HG02840 (cell line): ENCODE results near the gene TYSND1.
"Not testable (repeated sequence)": the region's sequence is repeated elsewhere in the genome, so short reads cannot be mapped to it uniquely, and the experiment has no call there.

Source experiments
- ATAC-seq: cut with Tn5 transposase; IDR thresholded peaks from one replicate; pipeline ENCODE4 v1.9.1; 2021; ENCODE audit warnings: mild to moderate bottlenecking, moderate library complexity, moderate number of reproducible peaks; ENCODE audit not compliant: unreplicated experiment, low FRiP score

Gene TYSND1

GRCh38 chr10:70146489-70147258 lies at the start of gene TYSND1:
TSS of gene TYSND1 (minus strand) at chr10:70146700. CDS start at chr10:70146586, 114 bp downstream.
- peak; percentile 92 for ATAC-seq

GRCh38 chr10:70193391-70193844 lies 46.9 kb upstream of the TYSND1 start:
- ATAC-seq = no peak

GRCh38 chr10:70192326-70192968 lies 45.9 kb upstream of the TYSND1 start:
- ATAC-seq = no peak

GRCh38 chr10:70191972-70192305 lies 45.4 kb upstream of the TYSND1 start:
- ATAC-seq = no peak

- ATAC-seq = no peak
These were observed 44.9 kb upstream of the TYSND1 start for GRCh38 chr10:70191161-70191971.

- no peak for ATAC-seq
These were observed 44.1 kb upstream of the TYSND1 start for GRCh38 chr10:70190581-70190980.

DNA sequence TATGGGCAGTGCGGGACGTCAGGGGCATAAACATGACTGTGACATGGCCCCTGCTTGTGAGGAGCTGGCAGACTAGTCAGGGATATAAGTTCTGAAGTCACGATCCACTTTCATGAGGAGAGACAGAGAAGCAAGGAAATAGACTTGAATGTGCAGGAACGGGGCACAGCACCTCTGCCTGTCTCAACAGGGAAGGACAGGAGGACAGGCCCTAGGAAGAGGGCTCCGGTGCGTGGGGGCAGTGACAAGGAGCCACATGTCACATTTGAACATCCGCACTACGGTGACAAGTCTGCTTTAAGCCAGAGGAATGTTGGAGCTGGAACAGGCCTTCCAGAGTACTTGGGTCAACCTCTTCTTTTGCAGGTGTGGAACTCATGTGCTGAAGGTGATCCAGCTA lies 43.6 kb upstream of the TYSND1 start:
- no peak for ATAC-seq

GRCh38 chr10:70188768-70189167 lies 42.3 kb upstream of the TYSND1 start:
- ATAC-seq = no peak

DNA sequence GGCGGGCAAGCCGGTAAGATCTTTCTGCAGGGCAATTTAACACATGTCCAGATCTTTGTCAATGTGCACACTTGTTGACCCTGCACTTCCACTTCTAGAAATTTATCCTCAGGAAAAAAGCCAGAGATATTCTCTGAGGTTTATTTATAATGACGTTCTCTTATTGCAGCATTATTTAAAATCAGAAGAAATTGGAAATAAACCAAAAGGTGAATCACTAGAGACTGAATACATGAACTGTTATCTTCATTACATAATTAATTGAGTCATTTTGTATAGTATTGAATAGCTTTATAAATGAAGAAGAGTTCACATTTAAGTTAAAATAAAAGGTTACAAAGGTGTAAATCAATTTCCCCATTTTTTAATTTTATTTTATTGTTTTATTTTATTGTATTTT lies 40.1 kb upstream of the TYSND1 start:
- no peak for ATAC-seq

DNA sequence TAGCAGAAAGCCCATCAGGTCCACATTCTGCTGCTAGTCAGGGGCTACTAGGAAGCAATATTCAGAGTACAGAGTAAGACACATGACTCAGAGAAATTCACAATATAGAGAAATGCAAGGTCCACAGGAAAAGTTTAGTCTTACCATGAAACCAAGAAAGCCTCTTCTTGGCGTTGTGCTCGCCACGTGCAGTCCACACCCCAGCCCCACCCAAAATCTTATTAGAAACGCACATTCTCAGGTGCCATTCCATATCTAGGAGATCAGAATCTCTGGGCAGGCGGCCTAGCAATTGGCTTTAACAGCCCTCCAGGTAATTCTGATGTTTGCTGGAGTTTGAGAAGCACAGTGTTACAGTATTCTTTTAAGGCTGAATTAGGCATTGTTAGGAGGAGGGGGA lies 39.6 kb upstream of the TYSND1 start:
- ATAC-seq = no peak

GRCh38 chr10:70183304-70183703 lies 36.8 kb upstream of the TYSND1 start:
- no peak for ATAC-seq

DNA sequence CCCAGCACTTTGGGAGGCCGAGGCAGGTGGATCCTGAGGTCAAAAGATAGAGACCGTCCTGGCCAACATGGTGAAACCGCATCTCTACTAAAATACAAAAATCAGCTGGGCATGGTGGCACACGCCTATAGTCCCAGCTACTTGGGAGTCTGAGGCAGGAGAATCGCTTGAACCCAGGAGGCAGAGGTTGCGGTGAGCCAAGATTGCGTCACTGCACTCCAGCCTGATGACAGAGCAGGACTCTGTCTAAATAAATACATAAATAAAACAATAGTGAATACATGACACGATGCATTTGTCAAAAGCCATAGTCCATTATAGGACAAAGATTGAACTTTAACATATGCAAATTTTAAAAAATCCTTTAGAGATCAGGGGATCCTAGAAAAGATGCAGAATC lies 32.7 kb upstream of the TYSND1 start:
- ATAC-seq = not testable (repeated sequence)

DNA sequence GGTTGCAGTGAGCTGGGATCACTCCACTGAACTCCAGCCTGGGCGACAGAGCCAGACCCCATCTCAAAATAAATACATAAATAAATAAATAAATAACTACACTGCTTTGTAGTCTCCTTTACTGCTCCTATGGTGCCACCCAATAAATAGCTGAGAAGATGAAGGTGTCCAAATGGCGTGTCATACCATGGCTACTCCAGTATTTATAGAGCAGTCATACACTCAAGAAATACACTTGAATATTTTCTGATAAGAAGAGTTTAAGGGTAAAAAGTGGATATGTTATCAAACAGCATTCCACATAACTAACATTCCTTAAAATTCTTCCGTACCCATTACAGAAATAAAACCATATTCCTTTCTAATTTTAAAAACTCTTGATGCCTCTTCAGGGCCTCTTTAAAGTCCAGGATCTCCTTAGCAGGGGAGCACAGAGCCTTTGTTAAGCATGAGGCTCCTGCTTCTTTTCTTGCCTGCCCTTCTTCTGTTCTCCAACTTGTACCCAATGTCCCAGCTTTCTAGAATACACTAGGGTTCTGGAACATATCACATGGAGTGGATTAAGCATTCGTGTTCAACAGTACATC lies 31.7 kb upstream of the TYSND1 start:
- ATAC-seq = no peak

GRCh38 chr10:70176441-70176840 lies 29.9 kb upstream of the TYSND1 start:
- ATAC-seq = no peak

DNA sequence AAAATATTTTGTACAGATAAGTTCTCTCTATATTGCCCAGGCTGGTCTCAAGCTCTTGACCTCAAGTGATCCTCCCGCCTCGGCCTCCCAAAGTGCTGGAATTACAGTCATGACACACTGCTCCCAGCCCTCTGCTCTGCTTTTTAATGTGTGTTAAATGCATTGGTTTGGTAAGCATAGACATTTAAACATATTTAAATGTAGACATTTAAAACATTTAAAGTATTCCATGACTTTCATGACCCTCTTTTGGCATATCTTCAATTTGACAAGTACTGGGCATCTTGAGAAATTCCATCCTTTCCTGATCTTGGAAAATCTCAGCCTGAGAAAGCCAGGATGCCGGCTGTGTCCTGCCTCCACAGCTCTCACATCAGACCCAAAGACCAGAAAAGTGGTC lies 29.0 kb upstream of the TYSND1 start:
- ATAC-seq = no peak

DNA sequence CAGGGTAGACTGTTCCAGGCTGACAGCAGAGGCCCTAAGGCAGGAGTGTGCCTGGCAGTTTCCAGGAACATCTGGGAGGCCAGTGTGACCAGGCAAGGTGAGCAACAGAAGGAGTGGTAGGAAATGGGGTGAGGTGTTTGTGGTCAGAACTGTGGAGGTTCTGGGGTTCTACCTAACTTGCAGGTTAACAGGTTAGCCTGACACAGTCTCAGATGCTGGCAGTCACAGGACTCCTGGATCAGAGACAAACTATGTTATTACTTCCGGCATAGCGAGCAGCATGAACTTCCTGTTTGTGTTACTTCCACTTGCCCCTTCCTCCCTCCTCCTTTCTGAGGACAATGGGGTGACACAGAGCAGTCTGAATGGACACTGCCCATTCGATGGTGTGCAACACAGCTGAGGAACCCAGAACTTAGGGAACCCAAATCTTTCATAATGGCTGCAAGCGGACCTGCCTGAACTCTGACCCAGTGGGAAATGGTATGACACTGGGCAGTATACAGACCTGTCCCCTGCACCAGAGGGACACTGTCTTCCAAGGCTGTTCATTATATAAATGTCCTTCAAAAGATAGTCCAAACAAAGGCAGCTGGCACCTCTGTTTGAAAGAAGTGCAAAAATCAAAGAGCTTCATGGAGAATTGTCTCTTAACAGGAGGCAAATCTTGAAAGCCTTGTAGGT lies 27.7 kb upstream of the TYSND1 start:
- no peak for ATAC-seq

- ATAC-seq = peak; percentile 7
These were observed 23.3 kb upstream of the TYSND1 start for GRCh38 chr10:70169649-70170364.

DNA sequence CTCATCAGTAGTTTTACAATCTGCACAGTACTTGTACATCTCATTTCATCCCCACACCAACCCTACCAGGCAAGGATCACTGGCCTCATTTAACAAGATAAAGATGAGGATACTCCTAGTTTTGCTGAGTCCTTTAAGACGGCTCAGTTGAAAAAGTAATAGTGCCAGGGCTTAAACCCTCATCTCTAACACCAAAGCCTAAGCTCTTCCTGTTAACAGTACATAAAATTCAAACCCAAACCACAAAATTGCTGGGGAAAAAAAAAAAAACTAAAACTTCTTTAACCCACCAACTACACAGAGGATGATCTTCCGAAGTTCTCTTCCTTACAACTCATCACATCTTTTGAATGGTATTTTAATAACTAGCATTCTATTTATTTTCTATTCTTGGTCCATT lies 22.5 kb upstream of the TYSND1 start:
- ATAC-seq = no peak

- no peak for ATAC-seq
These were observed 20.7 kb upstream of the TYSND1 start for GRCh38 chr10:70167246-70167645.

DNA sequence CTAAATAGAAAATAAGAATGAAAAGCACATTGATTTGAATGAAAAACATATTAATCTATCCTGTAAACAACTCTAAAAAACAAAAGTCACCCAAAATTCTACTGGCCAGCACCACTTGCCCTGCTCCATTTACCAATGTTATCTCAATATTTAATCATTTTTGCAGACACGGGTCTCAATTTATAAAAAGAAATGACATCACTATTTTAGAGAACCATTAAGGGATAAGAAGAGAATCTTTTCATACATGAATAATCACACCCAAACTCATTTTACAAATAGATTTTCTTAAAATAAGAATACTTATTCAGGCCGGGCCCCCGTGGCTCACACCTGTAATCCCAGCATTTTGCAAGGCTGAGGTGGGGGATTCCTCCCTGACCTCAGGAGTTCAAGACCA lies 19.9 kb upstream of the TYSND1 start:
- ATAC-seq = no peak
